Erythroblast (primary cell): ENCODE measurements around the gene ZNF407.

Experiments
- DNase-seq, 2 experiments: peaks; one replicate each; lab custom pipeline; 2025; lab: John Stamatoyannopoulos, UW
- GATA1 ChIP-seq: IDR thresholded peaks from 2 replicates; pipeline ENCODE4 v1.6.1; 2011; ENCODE audit warnings: low read depth, mild to moderate bottlenecking, control low read depth, low read length, moderate library complexity
- POLR2A ChIP-seq: IDR thresholded peaks from 2 replicates; pipeline ENCODE4 v1.6.1; 2011; ENCODE audit warnings: mild to moderate bottlenecking, low read length

Gene ZNF407

DNA sequence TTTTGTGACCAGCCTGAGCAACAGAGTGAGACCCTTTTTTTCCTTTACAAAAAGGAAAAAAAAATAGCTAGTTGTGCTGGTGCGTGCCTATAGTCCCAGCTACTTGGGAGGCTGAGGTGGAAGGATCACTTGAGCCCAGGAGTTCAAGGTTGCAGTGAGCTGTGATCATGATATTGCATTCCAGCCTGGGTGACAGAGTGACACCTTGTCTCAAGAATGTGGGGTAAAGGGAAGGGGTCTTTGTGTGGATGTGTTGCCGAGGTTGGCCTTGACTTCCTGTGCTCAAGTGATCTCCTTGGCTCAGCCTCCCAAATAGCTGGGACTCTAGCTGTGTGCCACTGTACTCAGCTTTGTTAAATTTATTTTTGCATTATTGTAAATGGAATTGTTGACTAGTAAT, 120.6 kb downstream of the ZNF407 start:
- DNase-seq = no peak
- TF ChIP-seq GATA1 = no peak
- TF ChIP-seq POLR2A = no peak

DNA sequence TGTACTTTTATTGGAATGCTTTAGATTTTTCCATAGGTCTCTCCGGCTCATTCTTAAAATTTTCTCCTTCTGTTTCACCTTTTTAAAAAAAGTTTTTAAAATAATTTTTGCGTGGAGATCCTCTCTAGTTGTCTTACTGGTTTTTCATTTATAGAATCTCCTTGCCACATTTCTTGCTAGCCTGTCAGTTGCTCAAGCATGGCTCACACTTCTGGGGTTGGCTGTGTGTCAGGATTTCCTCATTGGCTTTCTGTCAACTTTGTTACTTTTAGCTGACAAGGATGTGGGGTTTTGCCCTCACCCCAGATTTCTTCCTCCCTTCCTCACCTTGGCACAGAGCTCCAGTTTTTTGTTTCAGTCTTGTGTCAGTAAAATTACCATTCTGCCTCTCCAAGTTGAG, 124.6 kb downstream of the ZNF407 start:
- DNase-seq = no peak
- TF ChIP-seq GATA1 = no peak
- no peak for TF ChIP-seq POLR2A

DNA sequence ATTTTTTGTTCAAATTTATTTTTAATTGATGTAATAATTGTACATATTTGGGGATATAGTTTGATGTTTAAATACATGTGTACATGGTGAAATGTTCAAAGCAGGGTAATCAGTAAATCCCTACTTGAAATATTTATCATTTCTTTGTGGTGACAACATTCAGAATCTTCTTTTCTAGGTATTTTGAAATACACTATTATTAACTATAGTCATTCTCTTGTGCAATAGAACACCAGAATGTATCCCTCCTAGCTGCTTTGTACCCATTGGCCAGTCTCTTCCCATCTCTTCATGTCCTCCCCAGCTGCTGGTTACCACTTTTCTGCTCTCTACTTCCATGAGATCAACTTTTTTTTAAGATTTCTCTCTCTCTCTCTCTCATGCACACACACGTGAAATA, 126.5 kb downstream of the ZNF407 start:
- TF ChIP-seq POLR2A = no peak
- no peak for TF ChIP-seq GATA1
- DNase-seq = no peak

DNA sequence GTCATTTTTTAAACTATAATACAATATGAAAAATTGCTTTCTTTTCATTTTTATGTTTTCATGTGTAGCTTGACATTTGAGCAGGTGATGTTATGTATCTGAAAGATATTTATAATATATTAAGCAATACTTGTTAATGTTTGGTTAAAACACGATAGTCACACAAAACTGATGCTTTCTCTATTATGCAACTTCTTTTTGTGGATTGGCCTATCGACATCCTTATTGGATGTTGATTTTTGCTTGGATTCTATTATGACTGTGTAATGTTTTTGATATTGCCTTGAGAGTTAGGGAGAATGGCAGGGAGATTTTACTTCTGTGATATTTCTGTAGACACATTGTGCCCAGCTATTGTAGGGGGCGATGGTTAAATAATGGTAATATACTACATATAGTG, 128.0 kb downstream of the ZNF407 start:
- DNase-seq = no peak
- TF ChIP-seq POLR2A (no peak), GATA1 (no peak)

DNA sequence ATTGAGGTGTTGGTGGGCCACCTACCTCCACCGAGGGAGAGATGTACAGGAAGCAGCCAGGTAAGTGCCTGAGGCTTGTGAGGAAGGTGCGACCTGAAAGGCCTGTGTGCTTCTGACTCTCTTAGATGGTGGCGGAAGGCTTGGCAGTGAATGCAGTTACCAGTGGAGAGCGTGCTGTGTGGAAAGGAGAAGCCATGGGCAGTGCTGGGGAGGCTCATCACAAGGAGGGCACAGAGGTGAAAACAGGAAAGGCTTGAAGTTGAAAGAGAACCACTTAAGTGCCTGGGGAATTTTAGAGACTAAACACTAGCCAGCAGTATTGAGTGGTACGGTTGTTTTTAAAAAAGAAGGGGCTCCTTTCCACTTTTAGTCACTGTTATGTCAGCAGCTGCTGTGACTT, 130.9 kb downstream of the ZNF407 start:
- TF ChIP-seq GATA1 (no peak), POLR2A (no peak)

DNA sequence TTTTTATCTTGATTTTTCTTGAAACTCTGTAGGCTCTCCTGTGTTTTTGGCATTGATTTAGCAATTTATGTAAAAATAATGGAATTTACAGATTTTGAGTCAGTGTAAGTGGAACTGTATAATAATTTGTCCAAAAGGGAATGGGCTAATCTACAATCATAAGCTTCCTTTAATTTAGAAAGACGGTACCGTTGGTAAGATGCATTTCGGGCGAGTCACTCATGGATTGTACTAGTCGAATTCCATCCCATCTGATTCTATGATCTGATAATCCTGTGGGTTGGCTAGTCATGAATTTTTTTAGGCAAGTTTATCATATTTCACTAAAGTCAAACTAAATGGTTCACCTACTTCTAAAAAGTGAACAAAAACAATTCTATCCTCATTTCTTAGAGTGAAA, 133.4 kb downstream of the ZNF407 start:
- no peak for DNase-seq
- no peak for TF ChIP-seq GATA1
- no peak for TF ChIP-seq POLR2A

More for the DNA sequence above, 130.9 kb downstream of the ZNF407 start:
- no peak for DNase-seq

DNA sequence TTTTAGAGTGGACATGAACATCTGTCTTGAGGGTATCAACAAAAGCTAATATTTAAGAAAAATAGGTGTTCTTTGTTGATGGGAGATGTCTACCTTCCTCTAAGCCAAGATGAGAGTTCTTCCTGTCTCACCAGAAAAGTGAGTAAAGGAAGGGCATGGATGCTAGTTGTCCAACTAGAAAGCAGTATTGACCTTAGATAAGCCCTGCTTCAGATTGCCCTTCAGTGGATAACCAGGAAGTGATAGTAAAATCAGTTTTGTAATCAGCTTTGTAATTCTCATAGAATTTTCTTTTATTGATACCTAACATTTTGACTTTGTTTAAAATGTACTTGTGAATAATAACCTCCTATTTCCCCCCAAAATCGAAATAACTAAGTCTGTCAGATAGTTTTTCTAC, 134.7 kb downstream of the ZNF407 start:
- TF ChIP-seq POLR2A (no peak), GATA1 (no peak)
- DNase-seq = no peak

DNA sequence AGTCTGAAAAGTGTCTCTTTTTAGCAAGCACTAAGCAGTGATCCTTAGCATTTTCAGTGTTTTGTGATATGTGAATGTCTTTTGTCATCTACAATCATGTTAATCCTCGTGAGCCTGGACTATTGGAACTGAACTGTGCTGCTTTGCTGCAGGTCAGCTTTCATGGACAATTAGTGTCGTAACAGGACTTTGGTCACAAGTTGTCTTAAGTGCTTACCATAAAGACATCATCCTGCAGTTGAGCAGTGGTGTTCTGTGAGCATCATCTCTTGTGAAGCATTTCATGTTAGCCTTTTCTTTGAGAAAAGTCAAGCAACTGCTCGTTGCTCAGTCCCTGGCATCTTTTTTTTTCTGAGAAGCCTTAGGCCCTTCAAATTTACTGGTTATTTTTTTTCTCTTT, 135.9 kb downstream of the ZNF407 start:
- DNase-seq = no peak
- no peak for TF ChIP-seq GATA1
- TF ChIP-seq POLR2A = no peak

DNA sequence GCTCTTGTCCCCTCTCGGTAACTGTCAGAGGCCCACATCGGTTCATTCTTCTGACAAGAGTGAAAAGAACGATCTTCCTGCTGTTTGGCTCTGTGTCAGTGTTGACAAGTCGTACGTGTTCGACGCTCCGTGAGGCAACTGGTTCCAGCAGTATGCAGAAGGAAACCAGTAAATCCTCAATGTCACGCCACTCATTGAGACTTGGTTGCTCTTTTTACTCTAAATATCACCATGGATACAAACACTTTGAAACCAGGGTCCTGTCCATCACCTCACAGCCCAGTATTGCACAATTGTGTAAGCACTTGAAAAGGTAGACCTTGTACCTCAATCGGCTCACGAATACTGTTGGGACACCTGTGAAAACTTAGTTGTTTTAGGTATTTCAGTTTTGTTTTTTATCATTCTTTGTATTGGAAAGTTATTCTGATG, 136.4 kb downstream of the ZNF407 start:
- DNase-seq = no peak
- TF ChIP-seq POLR2A = no peak
- TF ChIP-seq GATA1 = no peak

DNA sequence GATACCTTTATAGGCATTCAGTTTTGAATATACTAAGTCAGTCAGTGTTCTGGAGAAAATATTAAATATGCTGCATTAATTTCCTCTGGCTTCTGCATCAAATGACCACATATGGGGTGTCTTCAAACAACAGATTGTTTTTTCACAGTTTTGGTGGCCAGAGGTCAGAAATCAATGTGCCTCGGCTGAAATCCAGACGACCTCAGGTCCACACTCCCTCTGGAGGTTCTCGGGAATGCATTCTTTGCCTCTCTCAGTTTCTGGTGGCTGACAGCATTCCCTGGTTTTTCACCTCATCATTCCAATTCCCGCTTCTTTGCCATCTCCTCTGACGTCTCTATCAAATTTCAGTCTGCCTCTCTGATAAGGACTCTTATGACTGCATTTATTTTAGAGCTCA, 142.3 kb downstream of the ZNF407 start:
- no peak for TF ChIP-seq GATA1
- no peak for TF ChIP-seq POLR2A
- no peak for DNase-seq

DNA sequence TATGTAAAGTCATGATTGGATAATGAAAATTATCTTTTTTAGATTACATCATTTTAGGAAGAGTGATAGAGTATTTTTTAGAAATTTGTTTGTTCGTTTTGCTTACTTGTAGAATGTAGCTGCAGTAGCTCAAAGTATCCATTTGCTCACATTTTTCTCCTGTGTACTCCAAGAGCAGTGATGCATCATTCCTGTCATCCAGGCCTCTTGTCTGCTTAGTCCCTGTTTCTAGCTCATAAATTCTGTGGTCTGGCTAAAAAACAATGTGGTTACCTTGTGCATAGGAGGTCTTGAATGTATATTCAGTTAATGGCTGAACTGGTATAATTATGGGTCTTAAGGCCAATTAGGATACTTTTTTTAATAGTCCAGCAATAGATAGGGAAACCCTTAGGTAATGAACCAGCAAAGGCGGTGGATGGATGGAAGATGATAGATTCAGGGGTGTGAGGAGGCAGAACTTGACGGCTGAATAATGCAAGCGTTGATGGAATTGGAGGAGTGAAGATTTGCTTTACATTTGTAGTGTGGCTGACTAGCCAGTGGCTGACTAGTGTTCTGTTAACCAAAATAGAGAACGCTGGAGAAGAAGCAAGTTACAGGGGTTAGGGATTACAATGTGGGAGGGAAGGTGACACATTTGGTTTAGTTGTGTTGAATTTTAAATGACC, 145.0 kb downstream of the ZNF407 start:
- no peak for TF ChIP-seq POLR2A
- TF ChIP-seq GATA1 = no peak

DNA sequence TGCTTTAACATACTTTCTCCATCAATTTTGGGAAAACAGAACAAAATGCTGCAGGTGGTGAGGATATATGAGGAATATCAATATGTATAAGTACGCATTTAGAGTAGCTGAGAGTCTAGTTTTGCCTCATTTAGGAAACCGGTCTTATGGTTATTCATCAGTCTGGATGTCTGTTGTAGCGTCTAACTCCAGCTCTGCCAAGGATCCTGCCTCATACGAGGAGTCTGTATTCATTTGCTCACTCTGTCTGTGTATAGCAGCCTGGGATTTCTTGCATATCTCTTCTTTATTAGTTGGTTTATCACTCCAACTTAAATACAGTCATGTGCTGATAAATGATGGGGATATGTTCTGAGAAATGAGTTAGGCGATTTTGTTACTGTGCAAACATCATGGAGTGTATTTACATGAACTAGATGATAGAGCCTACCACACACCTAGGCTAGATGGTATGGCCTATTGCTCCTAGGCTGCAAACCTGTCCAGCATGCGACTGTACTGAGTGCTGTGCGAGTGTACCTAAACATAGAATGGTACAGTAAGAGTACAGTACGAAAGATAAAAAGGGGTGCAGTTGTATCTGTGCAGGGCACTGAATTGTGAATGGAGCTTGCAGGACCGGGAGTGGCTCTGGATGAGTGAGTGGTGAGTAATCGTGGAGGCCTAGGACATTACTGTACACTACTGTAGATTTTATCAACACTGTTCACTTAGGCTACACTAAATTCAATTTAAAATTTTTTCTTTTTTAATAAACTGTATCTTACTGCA, 148.1 kb downstream of the ZNF407 start:
- DNase-seq = peak; percentile 39 to 61
- TF ChIP-seq POLR2A (no peak), GATA1 (no peak)

More for the DNA sequence above, 145.0 kb downstream of the ZNF407 start:
- DNase-seq = no peak

DNA sequence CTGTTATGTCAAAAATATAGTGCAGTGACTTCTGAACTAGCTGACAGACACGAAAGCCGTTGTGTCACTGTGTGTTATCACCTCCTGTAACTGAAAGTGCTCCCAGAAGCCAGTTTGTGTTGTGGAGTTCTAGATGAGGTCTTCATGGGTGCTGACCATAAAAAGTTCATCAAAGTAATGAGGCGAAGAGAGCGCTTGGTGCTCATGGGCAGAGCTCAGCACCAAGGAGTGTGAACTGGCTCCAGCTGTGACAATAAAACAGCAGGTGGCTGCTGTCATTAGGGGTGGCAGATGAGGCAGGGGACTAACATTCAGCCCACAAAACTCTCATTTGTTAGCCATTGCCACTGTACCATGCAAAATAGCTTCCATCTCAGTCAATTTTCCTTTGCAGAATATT, 151.1 kb downstream of the ZNF407 start:
- TF ChIP-seq POLR2A (no peak), GATA1 (no peak)
- DNase-seq = no peak

DNA sequence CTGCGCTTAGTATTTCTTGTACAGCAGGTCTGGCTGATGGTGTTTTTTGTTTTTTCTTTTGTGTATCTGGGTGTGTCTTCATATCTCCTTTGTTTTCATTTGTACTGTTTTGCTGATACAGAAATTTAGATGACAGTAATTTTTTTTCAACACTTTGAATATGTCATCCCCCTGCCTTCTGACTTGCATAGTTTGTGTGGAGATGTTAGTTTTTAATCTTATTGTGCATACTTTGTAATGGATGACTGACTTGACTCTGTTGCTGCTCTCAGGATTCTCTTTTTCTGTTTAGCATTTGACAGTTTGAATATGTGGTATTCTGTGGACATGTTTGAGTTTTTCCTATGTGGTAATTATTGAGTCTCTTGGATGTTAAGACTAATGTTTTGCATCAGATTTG, 161.3 kb downstream of the ZNF407 start:
- no peak for DNase-seq
- TF ChIP-seq GATA1 = no peak
- TF ChIP-seq POLR2A = no peak
